ENCODE data around the gene HAUS8. TPM values are rescaled to one million over a fixed set of nuclear protein-coding genes. Genes with fewer than 3 reads are reported as not detected.

Gene HAUS8
- total and polyA plus RNA-seq, 2 donors (not counting 1 experiment from before 2014, with no cell fraction given): 17.6 to 24.9 TPM

DNA sequence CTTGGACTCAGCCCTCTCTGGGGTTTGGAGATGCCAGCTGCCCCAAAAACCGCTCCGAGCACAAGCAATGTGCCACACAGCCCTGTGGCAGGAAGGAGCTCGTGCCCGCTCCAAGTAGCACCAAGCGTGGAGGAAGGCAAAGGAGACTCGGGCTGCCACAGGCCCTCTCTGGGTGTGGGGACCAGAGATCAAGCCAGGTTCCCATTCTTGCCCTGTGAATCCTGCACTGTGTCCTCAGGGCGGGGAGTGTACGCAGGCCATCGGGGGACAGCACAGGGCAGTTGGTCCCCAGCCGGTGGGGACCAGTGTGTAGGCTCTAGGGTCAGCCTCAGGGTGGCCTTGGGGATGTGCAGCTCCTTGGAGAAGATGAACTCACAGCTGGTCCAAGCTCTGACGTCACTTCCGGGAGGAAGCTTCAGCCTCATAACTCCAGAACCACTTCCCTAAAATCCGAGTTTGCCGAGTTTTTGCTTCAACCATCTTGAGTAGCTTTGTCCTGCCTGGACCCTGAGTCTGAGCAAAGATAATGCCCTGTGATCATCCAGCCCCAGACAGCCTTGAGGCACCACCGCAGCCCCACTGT, 39.3 kb downstream of the HAUS8 start:
- no peak overlapping the region for H3K9ac ChIP-seq (ENCODE audit: low read length)
- H3K27ac Mint-ChIP-seq: no peak overlapping the region
- H3K27ac ChIP-seq (ENCODE audit: low read length in 2 of 2): no peak overlapping the region
- no peaks in the 10 kb centered on the region for H3K9me3 Mint-ChIP-seq (ENCODE audit: insufficient read depth)
- no peak overlapping the region for H3K4me2 ChIP-seq (replicated peaks; ENCODE audit: low read depth, low read length, poor library complexity, severe bottlenecking)
- intact Hi-C loops (cut with micrococcal nuclease): no loop called here
- TF ChIP-seq EZH2 (IDR thresholded peaks at IDR 0.05; ENCODE audit: borderline replicate concordance, insufficient read depth, low read depth, low read length, poor library complexity, severe bottlenecking): no peak
- TF ChIP-seq, protein P1, sequence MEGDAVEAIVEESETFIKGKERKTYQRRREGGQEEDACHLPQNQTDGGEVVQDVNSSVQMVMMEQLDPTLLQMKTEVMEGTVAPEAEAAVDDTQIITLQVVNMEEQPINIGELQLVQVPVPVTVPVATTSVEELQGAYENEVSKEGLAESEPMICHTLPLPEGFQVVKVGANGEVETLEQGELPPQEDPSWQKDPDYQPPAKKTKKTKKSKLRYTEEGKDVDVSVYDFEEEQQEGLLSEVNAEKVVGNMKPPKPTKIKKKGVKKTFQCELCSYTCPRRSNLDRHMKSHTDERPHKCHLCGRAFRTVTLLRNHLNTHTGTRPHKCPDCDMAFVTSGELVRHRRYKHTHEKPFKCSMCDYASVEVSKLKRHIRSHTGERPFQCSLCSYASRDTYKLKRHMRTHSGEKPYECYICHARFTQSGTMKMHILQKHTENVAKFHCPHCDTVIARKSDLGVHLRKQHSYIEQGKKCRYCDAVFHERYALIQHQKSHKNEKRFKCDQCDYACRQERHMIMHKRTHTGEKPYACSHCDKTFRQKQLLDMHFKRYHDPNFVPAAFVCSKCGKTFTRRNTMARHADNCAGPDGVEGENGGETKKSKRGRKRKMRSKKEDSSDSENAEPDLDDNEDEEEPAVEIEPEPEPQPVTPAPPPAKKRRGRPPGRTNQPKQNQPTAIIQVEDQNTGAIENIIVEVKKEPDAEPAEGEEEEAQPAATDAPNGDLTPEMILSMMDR (IDR thresholded peaks at IDR 0.05): no peak
- H3K36me3 ChIP-seq (replicated peaks in 1 of 2; ENCODE audit: control extremely low read depth in 1 of 2, control insufficient read depth in 1 of 2, extremely low read depth in 1 of 2, insufficient read depth in 2 of 2, low read length in 1 of 2): no peaks in the 10 kb centered on the region
- DNase-seq: peak; percentile 32
- H3K27me3 ChIP-seq (replicated peaks in 1 of 4; ENCODE audit: control extremely low read depth in 1 of 4, control insufficient read depth in 3 of 4, insufficient read depth in 4 of 4, low read length in 3 of 4): no peaks in the 10 kb centered on the region
- H4K20me1 ChIP-seq (ENCODE audit: control insufficient read depth, insufficient read depth, low read length, poor library complexity, severe bottlenecking): no peaks in the 10 kb centered on the region
- no peak overlapping the region for H2AFZ ChIP-seq (ENCODE audit: insufficient read depth, low read depth, low read length, poor library complexity, severe bottlenecking)
- H3K4me1 ChIP-seq (ENCODE audit: control insufficient read depth in 2 of 2, insufficient read depth in 2 of 2, low read length in 2 of 2): peaks cover 0 to 3% of the 10 kb centered on the region in 2 donors
- peaks cover 0 to 6% (median 0%) of the 10 kb centered on the region in 3 donors for H3K9me3 ChIP-seq (ENCODE audit: control extremely low read depth in 1 of 3, control insufficient read depth in 2 of 3, insufficient read depth in 1 of 3, low read length in 2 of 3)
- CTCF ChIA-PET: interaction anchor here (0.7 kb wide), 1 partner anchor 257 kb away, joined by 3 read pairs; no protein-coding TSS in a partner anchor
- no peak overlapping the region for H3K4me3 Mint-ChIP-seq
- peaks cover 18% of the 10 kb centered on the region for H3K27me3 Mint-ChIP-seq
- ATAC-seq (ENCODE audit: low read depth): no peak
- WGBS (ENCODE audit: insufficient coverage): 76% methylated on average over 15 of the region's 15 CpGs
- H3K4me1 Mint-ChIP-seq: no peaks in the 10 kb centered on the region
- H3K4me3 ChIP-seq (ENCODE audit: control extremely low read depth in 1 of 5, extremely low read depth in 1 of 5, insufficient read depth in 1 of 5, low read depth in 2 of 5, low read length in 4 of 5): no peak overlapping the region
- POLR2A ChIA-PET: interaction anchor here (0.7 kb wide), 1 partner anchor 1561 kb away, joined by 5 read pairs; no protein-coding TSS in a partner anchor
- no peaks in the 10 kb centered on the region for H3K79me2 ChIP-seq (ENCODE audit: control insufficient read depth, insufficient read depth, low read length)

DNA sequence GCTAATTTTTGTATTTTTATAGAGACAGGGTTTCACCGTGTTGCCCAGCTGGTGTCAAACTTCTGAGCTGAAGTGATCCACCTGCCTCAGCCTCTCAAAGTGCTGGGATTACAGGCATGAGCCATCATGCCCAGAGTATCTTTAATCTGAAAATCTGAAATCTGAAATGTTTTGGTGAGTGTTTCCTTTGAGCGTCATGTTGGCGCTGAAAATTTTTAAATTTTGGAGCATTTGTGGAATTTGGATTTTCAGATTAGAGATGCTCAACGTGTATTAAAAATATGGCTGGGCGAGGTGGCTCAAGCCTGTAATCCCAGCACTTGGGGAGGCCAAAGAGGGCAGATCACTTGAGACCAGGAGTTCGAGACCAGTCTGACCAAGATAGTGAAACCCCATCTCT, 43.5 kb downstream of the HAUS8 start:
- POLR2A ChIA-PET: no interaction called here
- peaks cover 4% of the 10 kb centered on the region for H3K4me1 Mint-ChIP-seq

More for the DNA sequence above, 43.5 kb downstream of the HAUS8 start:
- peaks cover 31% of the 10 kb centered on the region for H3K27me3 Mint-ChIP-seq
- Histone ChIP-seq H3K9me3 (ENCODE audit: control extremely low read depth in 1 of 3, control insufficient read depth in 2 of 3, insufficient read depth in 1 of 3, low read length in 2 of 3) (peaks cover 0 to 10% (median 0%) of the 10 kb centered on the region in 3 donors), H3K27me3 (replicated peaks in 1 of 4; ENCODE audit: control extremely low read depth in 1 of 4, control insufficient read depth in 3 of 4, insufficient read depth in 4 of 4, low read length in 3 of 4) (peaks cover 0 to 24% (median 8%) of the 10 kb centered on the region in 4 experiments), H3K27ac (ENCODE audit: low read length in 2 of 2) (no peak overlapping the region), H3K79me2 (ENCODE audit: control insufficient read depth, insufficient read depth, low read length) (no peaks in the 10 kb centered on the region), H2AFZ (ENCODE audit: insufficient read depth, low read depth, low read length, poor library complexity, severe bottlenecking) (no peak overlapping the region), H3K4me3 (ENCODE audit: control extremely low read depth in 1 of 5, extremely low read depth in 1 of 5, insufficient read depth in 1 of 5, low read depth in 2 of 5, low read length in 4 of 5) (no peak overlapping the region), H3K9ac (ENCODE audit: low read length) (no peak overlapping the region), H4K20me1 (ENCODE audit: control insufficient read depth, insufficient read depth, low read length, poor library complexity, severe bottlenecking) (no peaks in the 10 kb centered on the region), H3K36me3 (replicated peaks in 1 of 2; ENCODE audit: control extremely low read depth in 1 of 2, control insufficient read depth in 1 of 2, extremely low read depth in 1 of 2, insufficient read depth in 2 of 2, low read length in 1 of 2) (no peaks in the 10 kb centered on the region), H3K4me1 (ENCODE audit: control insufficient read depth in 2 of 2, insufficient read depth in 2 of 2, low read length in 2 of 2) (peaks cover 3% of the 10 kb centered on the region in 2 donors), H3K4me2 (replicated peaks; ENCODE audit: low read depth, low read length, poor library complexity, severe bottlenecking) (no peak overlapping the region)
- ATAC-seq (ENCODE audit: low read depth) (no peak), DNase-seq (no peak)
- no peaks in the 10 kb centered on the region for H3K9me3 Mint-ChIP-seq (ENCODE audit: insufficient read depth)
- CTCF ChIA-PET: interaction anchor here (0.7 kb wide), 1 partner anchor 189 kb away, joined by 3 read pairs; no protein-coding TSS in a partner anchor
- no peak overlapping the region for H3K4me3 Mint-ChIP-seq
- intact Hi-C loops (cut with micrococcal nuclease): no loop called here
- no peak for TF ChIP-seq EZH2 (IDR thresholded peaks at IDR 0.05; ENCODE audit: borderline replicate concordance, insufficient read depth, low read depth, low read length, poor library complexity, severe bottlenecking)
- TF ChIP-seq, protein P1 (IDR thresholded peaks at IDR 0.05): no peak
- H3K27ac Mint-ChIP-seq: no peak overlapping the region
- 88% methylated on average over 5 of the region's 6 CpGs for WGBS (ENCODE audit: insufficient coverage)
